DMS 273 treated with DMSO at 0.1 percent for 48 hours (cell line): Measurements from ENCODE around the gene VTCN1.
"Not testable (repeated sequence)": the region's sequence is repeated elsewhere in the genome, so short reads cannot be mapped to it uniquely, and the experiment has no call there.

Source experiments
- DNase-seq: peaks from one replicate; lab custom pipeline; 2025; lab: John Stamatoyannopoulos, UW

Gene VTCN1

GRCh38 chr1:117122330-117123025 is 88.2 kb downstream of the VTCN1 start:
- DNase-seq, result no peak

GRCh38 chr1:117121589-117122329 is 89.0 kb downstream of the VTCN1 start, which contains the start of gene TRIM45:
Gene TRIM45, minus strand, starts transcription at chr1:117121749. Its CDS starts 548 bp downstream, at chr1:117121201.
- peak; percentile 94 for DNase-seq

GRCh38 chr1:117120774-117121588 is 89.7 kb downstream of the VTCN1 start:
- peak; percentile 54 for DNase-seq

GRCh38 chr1:117119144-117119543 is 91.6 kb downstream of the VTCN1 start:
- not testable (repeated sequence) for DNase-seq

GRCh38 chr1:117118137-117118536 is 92.6 kb downstream of the VTCN1 start:
- no peak for DNase-seq

- DNase-seq, result no peak
These were observed 93.0 kb downstream of the VTCN1 start for GRCh38 chr1:117117697-117118096.

- DNase-seq, result no peak
These were observed 94.0 kb downstream of the VTCN1 start for GRCh38 chr1:117116784-117117130.

GRCh38 chr1:117116090-117116783 is 94.5 kb downstream of the VTCN1 start:
- no peak for DNase-seq

GRCh38 chr1:117114877-117115276 is 95.8 kb downstream of the VTCN1 start:
- no peak for DNase-seq

- no peak for DNase-seq
These were observed 97.5 kb downstream of the VTCN1 start for GRCh38 chr1:117113199-117113598.

GRCh38 chr1:117112047-117112717 is 98.5 kb downstream of the VTCN1 start:
- DNase-seq, result no peak

GRCh38 chr1:117110774-117111173 is 100.0 kb downstream of the VTCN1 start:
- DNase-seq, result no peak

- DNase-seq, result no peak
These were observed 103.4 kb downstream of the VTCN1 start for GRCh38 chr1:117107364-117107763.

GRCh38 chr1:117106478-117106877 is 104.2 kb downstream of the VTCN1 start:
- no peak for DNase-seq

- DNase-seq, result no peak
These were observed 105.0 kb downstream of the VTCN1 start for GRCh38 chr1:117105722-117106121.

GRCh38 chr1:117104986-117105385 is 105.7 kb downstream of the VTCN1 start:
- no peak for DNase-seq

GRCh38 chr1:117101858-117102257 is 108.9 kb downstream of the VTCN1 start:
- not testable (repeated sequence) for DNase-seq

GRCh38 chr1:117101334-117101733 is 109.4 kb downstream of the VTCN1 start:
- DNase-seq, result no peak

- no peak for DNase-seq
These were observed 112.3 kb downstream of the VTCN1 start for GRCh38 chr1:117098287-117098890.

GRCh38 chr1:117097443-117097842 is 113.3 kb downstream of the VTCN1 start:
- no peak for DNase-seq

GRCh38 chr1:117096951-117097408 is 113.7 kb downstream of the VTCN1 start:
- no peak for DNase-seq
